Gastroesophageal sphincter (tissue), 3 donors: ENCODE data around the gene C6orf132.

ENCODE experiments used
- EP300 ChIP-seq: sonication (generic); formaldehyde crosslinking; IDR thresholded peaks from one replicate; pipeline ENCODE4 v1.6.1; 2017; ENCODE audit warnings: antibody characterized with exemption, mild to moderate bottlenecking
- POLR2A ChIP-seq, 2 donors: fragments of 450-650 bp; IDR thresholded peaks; one replicate each; pipeline ENCODE4 v1.6.1; 2017; ENCODE audit warnings: antibody characterized with exemption in 2 of 2, mild to moderate bottlenecking in 2 of 2, moderate library complexity in 1 of 2
- TF ChIP-seq, protein P1 (sequence below), 4 experiments: fragments of 200-600 bp in 2 of 4; fragments of 450-650 bp in 2 of 4; sonication (generic) in 1 of 4; IDR thresholded peaks; one replicate each; pipeline ENCODE4 v1.5.1; 2017 to 2019; ENCODE audit warnings: antibody characterized with exemption in 4 of 4, mild to moderate bottlenecking in 2 of 4, moderate library complexity in 2 of 4

DNA sequence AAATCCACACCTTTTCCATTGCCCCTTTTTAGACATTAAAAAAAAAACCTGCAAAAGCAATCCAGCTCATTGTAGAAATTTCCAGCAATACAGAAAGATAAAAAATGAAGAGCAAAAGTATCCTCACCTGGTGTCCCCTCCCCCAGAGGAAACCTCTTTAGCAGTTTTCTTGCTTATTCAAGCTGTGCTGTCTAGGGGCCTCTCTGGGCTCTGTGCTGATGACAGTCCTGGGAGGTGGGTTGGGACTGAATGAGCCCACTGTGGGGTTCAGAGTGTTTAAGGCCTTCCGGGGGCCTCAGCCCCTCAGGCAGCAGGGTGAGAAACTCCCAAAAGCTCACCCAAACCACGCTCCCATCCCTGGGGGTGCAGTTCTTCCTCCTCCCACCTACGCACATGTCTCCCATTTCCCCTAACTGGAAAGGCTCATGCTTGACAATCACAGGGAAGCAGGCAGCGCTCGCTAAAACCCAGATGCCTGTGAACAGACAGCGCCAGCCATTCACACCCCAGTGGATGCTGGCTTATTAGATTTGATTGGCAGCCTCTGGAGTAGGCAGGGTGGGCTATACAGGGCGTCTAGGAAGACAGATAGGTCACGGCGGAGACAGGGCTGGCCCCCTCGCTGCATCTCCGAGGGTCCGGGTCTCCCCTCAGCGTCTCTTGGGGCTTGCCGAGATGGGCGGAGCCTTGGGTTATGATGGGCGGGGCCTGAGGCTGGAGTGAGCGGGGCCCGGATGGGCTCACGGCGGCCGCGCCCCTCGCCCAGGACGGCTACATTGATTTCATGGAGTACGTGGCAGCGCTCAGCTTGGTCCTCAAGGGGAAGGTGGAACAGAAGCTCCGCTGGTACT lies 35.3 kb upstream of the C6orf132 start:
- TF ChIP-seq, protein P1, sequence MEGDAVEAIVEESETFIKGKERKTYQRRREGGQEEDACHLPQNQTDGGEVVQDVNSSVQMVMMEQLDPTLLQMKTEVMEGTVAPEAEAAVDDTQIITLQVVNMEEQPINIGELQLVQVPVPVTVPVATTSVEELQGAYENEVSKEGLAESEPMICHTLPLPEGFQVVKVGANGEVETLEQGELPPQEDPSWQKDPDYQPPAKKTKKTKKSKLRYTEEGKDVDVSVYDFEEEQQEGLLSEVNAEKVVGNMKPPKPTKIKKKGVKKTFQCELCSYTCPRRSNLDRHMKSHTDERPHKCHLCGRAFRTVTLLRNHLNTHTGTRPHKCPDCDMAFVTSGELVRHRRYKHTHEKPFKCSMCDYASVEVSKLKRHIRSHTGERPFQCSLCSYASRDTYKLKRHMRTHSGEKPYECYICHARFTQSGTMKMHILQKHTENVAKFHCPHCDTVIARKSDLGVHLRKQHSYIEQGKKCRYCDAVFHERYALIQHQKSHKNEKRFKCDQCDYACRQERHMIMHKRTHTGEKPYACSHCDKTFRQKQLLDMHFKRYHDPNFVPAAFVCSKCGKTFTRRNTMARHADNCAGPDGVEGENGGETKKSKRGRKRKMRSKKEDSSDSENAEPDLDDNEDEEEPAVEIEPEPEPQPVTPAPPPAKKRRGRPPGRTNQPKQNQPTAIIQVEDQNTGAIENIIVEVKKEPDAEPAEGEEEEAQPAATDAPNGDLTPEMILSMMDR (IDR thresholded peaks at IDR 0.05) = no peak
- TF ChIP-seq EP300 (no peak), POLR2A (IDR thresholded peaks at IDR 0.05) (no peak)
